ENCODE data around the gene CAB39. TPM values are rescaled to one million over a fixed set of nuclear protein-coding genes. Genes with fewer than 3 reads are reported as not detected.

CAB39 gene
- total RNA-seq, 1 experiment from 2014 or later: 39.9 TPM

- H3K36me3 ChIP-seq (ENCODE audit: control insufficient read depth, insufficient read depth, low read length): no peaks in the 10 kb centered on the region; the same call in 1 of the 2 replicates
- no peak for DNase-seq (ENCODE audit: low read depth, low spot score)
- H3K4me3 ChIP-seq (ENCODE audit: low read depth in 2 of 2, low read length in 2 of 2): peak overlapping the region; percentile 82 to 88
- TF ChIP-seq, protein P1, sequence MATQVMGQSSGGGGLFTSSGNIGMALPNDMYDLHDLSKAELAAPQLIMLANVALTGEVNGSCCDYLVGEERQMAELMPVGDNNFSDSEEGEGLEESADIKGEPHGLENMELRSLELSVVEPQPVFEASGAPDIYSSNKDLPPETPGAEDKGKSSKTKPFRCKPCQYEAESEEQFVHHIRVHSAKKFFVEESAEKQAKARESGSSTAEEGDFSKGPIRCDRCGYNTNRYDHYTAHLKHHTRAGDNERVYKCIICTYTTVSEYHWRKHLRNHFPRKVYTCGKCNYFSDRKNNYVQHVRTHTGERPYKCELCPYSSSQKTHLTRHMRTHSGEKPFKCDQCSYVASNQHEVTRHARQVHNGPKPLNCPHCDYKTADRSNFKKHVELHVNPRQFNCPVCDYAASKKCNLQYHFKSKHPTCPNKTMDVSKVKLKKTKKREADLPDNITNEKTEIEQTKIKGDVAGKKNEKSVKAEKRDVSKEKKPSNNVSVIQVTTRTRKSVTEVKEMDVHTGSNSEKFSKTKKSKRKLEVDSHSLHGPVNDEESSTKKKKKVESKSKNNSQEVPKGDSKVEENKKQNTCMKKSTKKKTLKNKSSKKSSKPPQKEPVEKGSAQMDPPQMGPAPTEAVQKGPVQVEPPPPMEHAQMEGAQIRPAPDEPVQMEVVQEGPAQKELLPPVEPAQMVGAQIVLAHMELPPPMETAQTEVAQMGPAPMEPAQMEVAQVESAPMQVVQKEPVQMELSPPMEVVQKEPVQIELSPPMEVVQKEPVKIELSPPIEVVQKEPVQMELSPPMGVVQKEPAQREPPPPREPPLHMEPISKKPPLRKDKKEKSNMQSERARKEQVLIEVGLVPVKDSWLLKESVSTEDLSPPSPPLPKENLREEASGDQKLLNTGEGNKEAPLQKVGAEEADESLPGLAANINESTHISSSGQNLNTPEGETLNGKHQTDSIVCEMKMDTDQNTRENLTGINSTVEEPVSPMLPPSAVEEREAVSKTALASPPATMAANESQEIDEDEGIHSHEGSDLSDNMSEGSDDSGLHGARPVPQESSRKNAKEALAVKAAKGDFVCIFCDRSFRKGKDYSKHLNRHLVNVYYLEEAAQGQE (IDR thresholded peaks at IDR 0.05; ENCODE audit: insufficient read depth in 1 of 2, low read depth in 2 of 2, low read length in 1 of 2): no peak
- TF ChIP-seq SIN3A (IDR thresholded peaks at IDR 0.05; ENCODE audit: borderline replicate concordance, insufficient read depth, low read depth, low read length) (no peak), TCF7L2 (IDR thresholded peaks at IDR 0.05; ENCODE audit: low read depth, low read length) (no peak), POLR2AphosphoS5 (IDR thresholded peaks at IDR 0.05; ENCODE audit: low read depth, low read length) (no peak), CTCF (IDR thresholded peaks at IDR 0.05) (no peak)
- ChIA-PET CTCF (no interaction called here), POLR2A (interaction anchor here (0.5 kb wide), 1 partner anchor 797 kb away, joined by 11 read pairs; no protein-coding TSS in a partner anchor)
- H3K27ac ChIP-seq (ENCODE audit: low read length): peak overlapping the region; percentile 78
- TSS peak; percentile 66 for BruUV-seq (replicated peaks)
- intact Hi-C loops (cut with micrococcal nuclease; ENCODE audit: unreplicated experiment) (loop anchor here (10.0 kb wide), 1 partner anchor 81 kb away; no protein-coding TSS in a partner anchor), in situ Hi-C loops (cut with HindIII; ENCODE audit: low pct_unique_long_range_greater_than_20kb, low sequenced_read_pairs) (no loop called here)
- ATAC-seq: peak; percentile 22; the same call in 1 of the 2 replicates
- peaks cover 17% of the 10 kb centered on the region for H3K4me1 ChIP-seq (ENCODE audit: control insufficient read depth, insufficient read depth, low read length)
- no peaks in the 10 kb centered on the region for H3K9me3 ChIP-seq (ENCODE audit: control insufficient read depth, insufficient read depth, low read depth, low read length)
- H3K27me3 ChIP-seq (ENCODE audit: control insufficient read depth, insufficient read depth, low read length): no peaks in the 10 kb centered on the region
Measured at GRCh38 chr2:230714136-230714480, 1.5 kb downstream of the CAB39 start.

DNA sequence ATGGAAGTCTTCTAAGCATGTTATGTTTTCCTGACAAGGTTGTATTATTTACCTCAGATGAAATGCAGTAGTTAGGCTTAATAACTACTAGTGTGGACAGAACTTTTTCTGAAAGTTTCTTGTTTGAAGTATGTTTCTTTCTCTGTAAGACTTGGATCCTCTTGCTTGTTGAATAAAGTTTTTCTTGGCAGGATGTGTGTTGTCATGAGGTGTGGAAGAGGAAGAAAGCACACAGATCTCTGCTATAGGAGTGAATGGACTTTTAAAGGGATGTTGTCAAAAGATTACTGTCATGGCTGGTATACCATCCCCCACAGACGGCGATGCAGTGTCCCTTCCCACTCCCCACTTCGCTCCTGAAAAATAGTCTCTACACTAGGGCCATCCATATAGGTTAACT is 2.6 kb downstream of the CAB39 start:
- POLR2A ChIA-PET: no interaction called here
- no peak for TF ChIP-seq SIN3A (IDR thresholded peaks at IDR 0.05; ENCODE audit: borderline replicate concordance, insufficient read depth, low read depth, low read length)
- TF ChIP-seq, protein P1 (IDR thresholded peaks at IDR 0.05; ENCODE audit: insufficient read depth in 1 of 2, low read depth in 2 of 2, low read length in 1 of 2): no peak
- no peak for TF ChIP-seq CTCF (IDR thresholded peaks at IDR 0.05)
- no peak for TF ChIP-seq TCF7L2 (IDR thresholded peaks at IDR 0.05; ENCODE audit: low read depth, low read length)
- no peak for TF ChIP-seq POLR2AphosphoS5 (IDR thresholded peaks at IDR 0.05; ENCODE audit: low read depth, low read length)
- H3K27ac ChIP-seq (ENCODE audit: low read length): no peak overlapping the region
- H3K36me3 ChIP-seq (ENCODE audit: control insufficient read depth, insufficient read depth, low read length): no peaks in the 10 kb centered on the region; the same call in 1 of the 2 replicates
- H3K4me1 ChIP-seq (ENCODE audit: control insufficient read depth, insufficient read depth, low read length): peaks cover 17% of the 10 kb centered on the region
- H3K27me3 ChIP-seq (ENCODE audit: control insufficient read depth, insufficient read depth, low read length): no peaks in the 10 kb centered on the region
- no peak for DNase-seq (ENCODE audit: low read depth, low spot score)
- no peaks in the 10 kb centered on the region for H3K9me3 ChIP-seq (ENCODE audit: control insufficient read depth, insufficient read depth, low read depth, low read length)
- in situ Hi-C loops (cut with HindIII; ENCODE audit: low pct_unique_long_range_greater_than_20kb, low sequenced_read_pairs) (no loop called here), intact Hi-C loops (cut with micrococcal nuclease; ENCODE audit: unreplicated experiment) (loop anchor here (10.0 kb wide), 1 partner anchor 80 kb away; no protein-coding TSS in a partner anchor)
- CTCF ChIA-PET: no interaction called here
- H3K4me3 ChIP-seq (ENCODE audit: low read depth in 2 of 2, low read length in 2 of 2): peak overlapping the region; percentile 9 to 82; a peak in 1 of 4 replicates
- no peak for ATAC-seq
- BruUV-seq (replicated peaks): no TSS peak
